Endothelial cell of umbilical vein (primary cell): ENCODE data around the gene CALU.

ENCODE experiments used
- CTCF ChIP-seq, 2 donors: IDR thresholded peaks; 1 replicate in 1 of 2; 2 replicates in 1 of 2; pipeline ENCODE4 v1.5.1; 2011; ENCODE audit warnings: low read length in 2 of 2, mild to moderate bottlenecking in 2 of 2, moderate library complexity in 2 of 2, control low read depth in 1 of 2, inconsistent platforms in 1 of 2, low read depth in 1 of 2; ENCODE audit not compliant: insufficient read depth in 1 of 2; ENCODE audit errors: extremely low read depth in 1 of 2
- EZH2 ChIP-seq: IDR thresholded peaks from 2 replicates; pipeline ENCODE4 v1.6.1; 2012; ENCODE audit warnings: borderline replicate concordance, low read depth, mild to moderate bottlenecking, moderate library complexity, low read length, inconsistent platforms; ENCODE audit not compliant: severe bottlenecking
- MYC ChIP-seq: IDR thresholded peaks from one replicate; pipeline ENCODE4 v1.6.1; 2011; ENCODE audit warnings: mild to moderate bottlenecking, low read depth, low read length
- POLR2A ChIP-seq: IDR thresholded peaks from 2 replicates; pipeline ENCODE4 v1.6.1; 2012; ENCODE audit warnings: low read depth, mild to moderate bottlenecking, control low read depth, low read length
- POLR2AphosphoS5 ChIP-seq: IDR thresholded peaks from 2 replicates; pipeline ENCODE4 v1.6.1; 2012; ENCODE audit warnings: low read depth, mild to moderate bottlenecking, control low read depth, low read length, moderate library complexity; ENCODE audit not compliant: insufficient read depth

GRCh38 chr7:128725531-128725930 is 13.6 kb upstream of the CALU start:
- TF ChIP-seq CTCF (IDR thresholded peaks at IDR 0.05; ENCODE audit: extremely low read depth in 1 of 2, insufficient read depth in 1 of 2, low read depth in 1 of 2, low read length in 2 of 2) (no peak), EZH2 (no peak), MYC (no peak), POLR2AphosphoS5 (no peak), POLR2A (no peak)
